ENCODE data around the gene BRSK2.
"Not testable (repeated sequence)": the region's sequence is repeated elsewhere in the genome, so short reads cannot be mapped to it uniquely, and the experiment has no call there.

Gene BRSK2

GRCh38 chr11:1410366-1411291, 20.9 kb downstream of the BRSK2 start:
- no peak for DNase-seq

GRCh38 chr11:1411301-1411700, 21.6 kb downstream of the BRSK2 start:
- DNase-seq = no peak

DNA sequence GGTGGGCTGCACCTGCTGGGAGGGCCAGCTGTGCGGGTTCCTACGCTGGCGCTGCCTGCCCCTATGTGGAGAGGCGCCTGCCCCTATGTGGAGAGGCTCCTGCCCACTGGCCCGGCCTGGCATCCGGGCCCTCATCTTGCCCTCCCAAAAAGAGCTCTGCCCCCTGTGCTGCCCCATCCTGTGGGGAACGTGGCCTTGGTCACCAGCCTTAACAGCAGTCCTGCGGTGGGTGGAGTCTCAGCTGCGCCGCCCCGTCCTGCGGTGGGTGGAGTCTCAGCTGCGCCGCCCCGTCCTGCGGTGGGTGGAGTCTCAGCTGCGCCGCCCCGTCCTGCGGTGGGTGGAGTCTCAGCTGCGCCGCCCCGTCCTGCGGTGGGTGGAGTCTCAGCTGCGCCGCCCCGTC, 22.0 kb downstream of the BRSK2 start:
- DNase-seq = not testable (repeated sequence)

GRCh38 chr11:1412377-1413095, 22.8 kb downstream of the BRSK2 start:
- no peak for DNase-seq

- no peak for DNase-seq
Measured at GRCh38 chr11:1414650-1415049, 24.9 kb downstream of the BRSK2 start.

DNA sequence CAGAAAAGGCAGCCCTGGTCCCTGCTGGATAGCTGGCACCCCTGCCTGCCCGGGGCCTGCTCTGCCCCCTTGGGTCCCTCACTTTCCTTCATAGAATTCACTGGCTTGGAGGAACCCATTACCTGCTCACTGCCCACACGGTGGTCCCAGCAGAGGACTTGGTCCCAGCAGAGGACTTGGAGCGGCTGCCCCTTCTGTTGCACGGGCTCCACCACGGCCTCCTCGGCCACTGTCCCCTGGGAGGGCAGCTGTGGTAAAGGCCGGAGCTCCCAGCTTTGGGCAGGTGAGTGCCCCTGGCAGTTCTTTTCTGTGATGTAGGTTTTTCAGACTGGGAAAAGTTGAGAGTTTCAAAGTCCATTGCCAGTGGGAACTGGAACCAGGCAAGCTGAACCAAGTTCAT, 25.9 kb downstream of the BRSK2 start:
- no peak for DNase-seq

DNA sequence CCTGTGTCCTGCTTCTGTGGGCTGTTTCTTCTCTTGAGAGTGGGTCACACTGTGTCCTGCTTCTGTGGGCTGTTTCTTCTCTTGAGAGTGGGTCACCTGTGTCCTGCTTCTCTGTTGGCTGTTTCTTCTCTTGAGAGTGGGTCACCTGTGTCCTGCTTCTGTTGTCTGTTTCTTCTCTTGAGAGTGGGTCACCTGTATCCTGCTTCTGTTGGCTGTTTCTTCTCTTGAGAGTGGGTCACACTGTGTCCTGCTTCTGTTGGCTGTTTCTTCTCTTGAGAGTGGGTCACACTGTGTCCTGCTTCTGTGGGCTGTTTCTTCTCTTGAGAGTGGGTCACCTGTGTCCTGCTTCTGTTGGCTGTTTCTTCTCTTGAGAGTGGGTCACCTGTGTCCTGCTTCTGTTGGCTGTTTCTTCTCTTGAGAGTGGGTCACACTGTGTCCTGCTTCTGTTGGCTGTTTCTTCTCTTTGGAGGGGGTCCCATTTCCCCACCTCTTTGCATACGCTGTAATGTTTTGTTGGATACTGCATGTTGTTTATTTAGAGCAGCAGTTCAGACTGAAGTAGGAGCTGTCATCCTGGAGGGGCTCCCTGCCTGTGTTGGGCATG, 28.6 kb downstream of the BRSK2 start:
- not testable (repeated sequence) for DNase-seq

DNA sequence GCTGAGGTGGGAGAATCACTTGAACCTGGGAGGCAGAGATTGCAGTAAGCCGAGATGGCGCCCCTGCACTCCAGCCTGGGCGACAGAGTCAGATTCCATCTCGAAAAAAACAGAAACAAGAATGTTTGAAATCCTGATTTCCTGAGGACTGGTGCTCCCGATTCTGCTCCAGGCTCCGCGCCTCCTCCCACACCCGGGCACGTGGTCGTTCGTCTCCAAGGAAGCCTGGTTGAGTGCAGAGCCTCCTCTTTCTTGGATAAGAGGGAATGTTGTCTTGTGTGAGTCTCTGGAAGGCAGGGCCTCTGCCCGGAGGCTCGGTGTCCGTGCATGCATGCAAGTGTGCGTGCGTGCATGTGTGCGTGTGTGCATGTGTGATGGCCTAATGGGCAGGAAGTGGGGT, 30.1 kb downstream of the BRSK2 start:
- no peak for DNase-seq

DNA sequence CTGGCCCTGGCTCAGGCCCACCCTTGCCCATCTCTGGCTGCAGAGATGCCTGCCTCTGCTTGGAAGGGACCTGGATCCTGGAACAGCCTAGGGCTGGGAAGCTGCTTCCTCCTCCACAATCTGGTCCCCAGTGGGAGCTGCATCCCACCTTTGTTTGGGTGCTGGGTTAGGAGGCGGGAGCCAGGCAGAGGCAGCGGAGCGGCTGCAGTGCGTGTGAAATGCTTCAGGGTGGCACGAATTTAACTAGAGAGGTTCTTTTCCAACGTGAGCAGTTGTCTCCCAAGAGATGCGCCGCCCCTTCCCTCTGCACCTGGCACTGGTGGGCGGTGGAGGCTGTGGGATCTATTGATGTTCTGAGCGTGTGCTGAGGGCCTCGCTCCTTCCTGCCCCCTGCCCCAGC, 31.6 kb downstream of the BRSK2 start:
- DNase-seq = no peak

- no peak for DNase-seq
Measured at GRCh38 chr11:1422481-1422880, 32.7 kb downstream of the BRSK2 start.

DNA sequence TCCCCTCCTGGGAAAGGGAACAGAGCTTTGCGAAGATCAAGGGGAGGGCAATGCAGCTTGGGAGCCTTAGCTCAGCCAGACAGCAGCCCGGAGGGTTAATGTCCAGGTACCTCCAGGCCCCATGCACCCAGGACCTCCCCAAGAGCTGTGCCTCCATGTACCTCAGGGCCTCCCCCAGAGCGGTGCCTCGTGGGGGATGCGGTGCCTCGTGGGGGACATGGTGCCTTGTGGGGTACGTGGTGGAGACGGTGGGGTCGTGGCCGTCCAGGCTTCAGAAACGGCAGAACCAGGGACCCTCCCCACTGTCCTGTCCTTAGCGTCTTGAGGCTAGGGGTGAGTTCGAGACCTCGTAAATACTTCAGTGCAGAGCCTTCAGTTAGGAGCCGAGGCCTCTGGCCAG, 33.2 kb downstream of the BRSK2 start:
- no peak for DNase-seq

DNA sequence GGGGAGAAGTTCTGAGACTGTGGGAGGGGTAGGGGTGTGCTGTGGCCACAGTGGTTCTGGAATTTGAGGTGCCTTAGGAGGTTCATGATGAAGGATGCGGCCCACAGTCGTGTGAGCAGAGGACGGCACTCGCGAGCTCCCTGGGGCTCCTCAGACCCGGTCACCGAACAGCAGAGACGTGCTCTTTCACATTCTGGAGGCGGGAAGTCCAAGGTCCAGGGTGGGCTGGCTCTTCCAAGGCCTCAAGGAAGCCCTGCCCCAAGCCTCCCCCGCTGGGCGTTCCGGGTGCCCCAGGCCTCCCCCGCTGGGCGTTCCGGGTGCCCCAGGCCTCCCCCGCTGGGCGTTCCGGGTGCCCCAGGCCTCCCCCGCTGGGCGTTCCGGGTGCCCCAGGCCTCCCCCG, 33.7 kb downstream of the BRSK2 start:
- not testable (repeated sequence) for DNase-seq

DNA sequence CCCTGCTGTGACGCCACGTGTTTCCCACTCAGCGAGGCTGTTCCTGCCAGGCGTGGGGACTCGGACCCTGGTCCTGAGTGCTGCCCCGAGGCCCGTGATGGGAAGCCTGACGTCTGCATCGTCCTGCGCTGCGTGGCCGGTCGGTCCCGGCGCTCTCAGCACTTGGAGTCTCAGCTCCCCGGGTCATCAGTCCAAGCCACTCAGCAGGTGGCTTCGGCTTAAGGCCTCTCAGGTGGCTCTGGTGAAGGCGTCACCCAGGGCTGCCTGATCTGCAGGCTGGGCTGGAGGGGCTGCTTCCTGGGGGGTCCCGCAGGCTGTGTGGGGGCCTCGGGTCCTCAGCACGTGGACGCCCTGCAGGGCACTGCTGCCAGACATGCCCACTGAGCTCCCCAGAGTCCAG, 35.3 kb downstream of the BRSK2 start:
- DNase-seq = no peak

DNA sequence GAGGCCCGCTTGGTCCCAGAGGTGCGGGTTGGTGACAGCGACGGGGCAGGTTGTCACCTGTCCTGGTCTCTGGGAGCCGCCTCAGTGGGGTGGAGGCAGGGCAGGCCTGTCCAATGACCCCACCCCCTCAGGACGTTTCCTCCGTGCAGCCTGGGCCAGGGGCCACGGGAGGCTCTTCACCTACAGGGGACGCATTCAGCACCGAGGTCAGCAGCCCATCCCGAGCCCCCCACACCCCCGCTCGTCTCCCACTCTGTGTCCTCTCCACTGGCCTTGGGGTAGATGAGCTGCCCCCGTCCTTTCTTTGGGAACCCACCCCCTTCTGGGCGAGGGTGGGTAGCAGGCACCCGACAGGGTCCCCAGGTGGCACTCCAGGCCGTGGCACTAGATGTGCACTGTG, 35.7 kb downstream of the BRSK2 start:
- DNase-seq = no peak

DNA sequence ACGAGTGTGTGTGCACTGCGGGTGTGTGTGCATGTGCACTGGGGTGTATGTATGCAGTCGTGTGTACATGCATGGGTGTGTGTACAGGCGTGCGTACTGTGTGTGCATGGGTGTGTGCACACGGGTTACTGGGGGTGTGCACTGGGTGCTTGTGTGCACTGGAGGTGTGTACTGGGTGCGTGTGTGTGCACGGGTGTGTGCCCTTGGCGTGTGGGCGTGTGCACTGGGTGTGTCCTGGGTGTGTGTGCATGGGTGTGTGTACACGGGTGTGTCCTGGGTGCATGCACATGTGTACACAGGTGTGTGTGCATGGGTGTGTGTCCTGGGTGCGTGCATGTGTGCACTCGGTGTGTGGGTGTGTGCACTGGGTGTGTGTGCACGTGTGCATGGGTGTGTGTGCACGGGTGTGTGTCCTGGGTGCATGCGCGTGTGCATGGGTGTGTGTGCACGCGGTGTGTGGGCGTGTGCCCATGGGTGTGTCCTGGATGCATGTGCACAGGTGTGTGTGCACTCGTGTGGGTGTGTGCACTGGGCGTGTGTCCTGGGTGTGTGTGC, 39.1 kb downstream of the BRSK2 start:
- DNase-seq = no peak

GRCh38 chr11:1433568-1433967, 43.8 kb downstream of the BRSK2 start:
- no peak for DNase-seq

GRCh38 chr11:1433977-1434640, 44.4 kb downstream of the BRSK2 start:
- no peak for DNase-seq

DNA sequence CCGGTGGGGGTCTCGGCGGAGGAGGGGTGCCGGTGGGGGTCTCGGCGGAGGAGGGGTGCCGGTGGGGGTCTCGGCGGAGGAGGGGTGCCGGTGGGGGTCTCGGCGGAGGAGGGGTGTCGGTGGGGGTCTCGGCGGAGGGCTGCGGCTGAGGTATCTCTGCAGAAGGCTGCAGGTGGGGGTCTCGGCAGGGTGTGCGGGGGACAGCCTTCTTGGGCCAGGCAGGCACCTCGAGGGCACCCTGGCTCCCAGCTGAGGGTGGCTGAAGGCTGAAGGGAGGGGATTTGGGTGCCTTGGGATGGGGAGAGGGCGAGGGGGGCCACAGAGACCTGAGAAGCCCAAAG, 45.7 kb downstream of the BRSK2 start:
- not testable (repeated sequence) for DNase-seq

GRCh38 chr11:1435820-1436467, 46.2 kb downstream of the BRSK2 start:
- DNase-seq = no peak

GRCh38 chr11:1436468-1437039, 46.8 kb downstream of the BRSK2 start:
- no peak for DNase-seq

GRCh38 chr11:1437500-1437899, 47.8 kb downstream of the BRSK2 start:
- no peak for DNase-seq
